ENCODE results near the gene PEX3. TPM values are rescaled to one million over a fixed set of nuclear protein-coding genes. Genes with fewer than 3 reads are reported as not detected.
"Not testable (repeated sequence)": the region's sequence is repeated elsewhere in the genome, so short reads cannot be mapped to it uniquely, and the experiment has no call there.

Gene PEX3
- polyA plus RNA-seq (2013, experiment 1 of 2; ENCODE audit: insufficient read length), result 18.8 TPM
- polyA plus RNA-seq (2013, experiment 2 of 2; ENCODE audit: insufficient read length), result 19.8 TPM

DNA sequence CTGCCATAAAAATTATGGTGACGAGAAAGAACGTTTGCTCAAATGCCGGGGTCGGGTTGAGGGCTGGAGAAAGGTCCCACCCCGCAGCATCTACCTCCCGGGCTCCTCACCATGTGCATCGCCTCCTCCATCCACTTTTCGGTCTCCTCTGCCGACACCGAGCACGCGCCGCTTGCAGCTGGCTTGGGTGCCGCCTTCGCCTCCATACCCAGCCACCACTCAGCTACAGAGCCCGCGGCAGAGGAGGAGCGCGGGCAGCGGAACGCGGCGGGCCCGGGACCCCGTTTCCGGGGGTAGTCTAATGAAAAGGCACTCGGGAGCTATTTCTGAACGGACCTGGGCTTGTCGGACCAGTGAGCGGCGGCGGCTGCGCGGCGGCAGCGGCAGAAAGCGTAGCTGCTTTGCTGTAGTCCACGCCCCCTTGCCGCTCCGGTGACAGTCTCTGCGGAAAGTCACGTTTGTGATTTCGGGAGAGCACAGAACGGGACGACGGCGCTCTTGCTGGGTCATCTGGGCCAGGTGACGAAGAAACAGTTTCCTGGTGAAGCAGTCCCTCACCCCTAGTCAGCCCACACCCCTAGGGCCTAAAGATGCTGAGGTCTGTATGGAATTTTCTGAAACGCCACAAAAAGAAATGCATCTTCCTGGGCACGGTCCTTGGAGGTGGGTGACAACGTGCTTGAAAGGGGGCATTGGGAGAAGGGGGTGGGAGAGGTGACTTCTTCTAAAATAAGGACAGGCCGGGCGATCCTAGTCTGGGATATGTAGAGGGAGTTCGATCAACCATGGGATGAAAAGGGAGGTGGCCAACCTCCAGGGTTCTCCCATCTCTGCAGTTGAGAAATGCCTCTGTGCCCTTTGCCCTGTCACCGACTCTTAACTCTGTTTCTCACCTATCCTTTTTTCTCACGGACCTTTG lies at the start of gene PEX3, which contains the start of gene ADAT2:
PEX3 (plus strand) TSS at position 353 of the 919 bp plus-strand sequence; CDS start at position 591, 238 bp downstream.
ADAT2 (minus strand) TSS at position 243 of the 919 bp plus-strand sequence; CDS start at position 206, 37 bp downstream.
- peak; percentile 94 for DNase-seq

GRCh38 chr6:143401068-143401446 lies 49.5 kb upstream of the PEX3 start:
- DNase-seq, result no peak

DNA sequence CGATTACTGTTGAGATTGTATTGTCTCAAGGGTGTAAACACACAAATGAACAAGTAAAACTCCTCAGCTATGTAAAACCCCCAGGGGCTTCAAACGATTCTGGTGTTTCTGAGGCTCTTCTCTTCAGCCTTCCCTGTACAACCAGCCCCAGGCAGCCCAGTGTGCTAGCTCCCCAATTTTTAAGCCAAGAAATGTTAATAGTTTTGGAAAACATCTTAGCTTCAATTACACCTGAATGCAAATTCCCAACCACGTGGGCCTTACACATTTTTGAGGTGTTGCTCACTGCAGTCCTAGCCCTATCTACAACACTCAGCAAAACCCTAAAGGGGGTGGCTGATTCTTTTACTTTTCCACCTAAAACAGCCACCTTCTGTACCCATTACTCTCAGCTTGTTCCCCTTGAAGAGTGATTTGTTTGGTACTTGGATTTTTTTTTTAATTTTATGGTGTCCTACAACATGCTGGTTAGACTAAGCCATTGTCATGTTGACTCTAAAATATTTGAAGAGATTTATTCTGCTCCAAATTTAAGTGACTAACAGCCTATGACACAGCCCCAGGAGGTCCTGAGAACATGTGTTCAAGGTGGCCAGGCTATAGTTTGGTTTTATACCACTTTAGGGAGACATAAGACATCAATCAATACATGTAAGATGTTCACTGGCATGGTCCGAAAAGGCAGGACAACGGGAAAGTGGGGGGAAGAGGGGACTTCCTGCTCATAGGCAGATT lies 48.8 kb upstream of the PEX3 start:
- DNase-seq, result no peak

GRCh38 chr6:143402721-143403336 lies 47.8 kb upstream of the PEX3 start:
- no peak for DNase-seq

DNA sequence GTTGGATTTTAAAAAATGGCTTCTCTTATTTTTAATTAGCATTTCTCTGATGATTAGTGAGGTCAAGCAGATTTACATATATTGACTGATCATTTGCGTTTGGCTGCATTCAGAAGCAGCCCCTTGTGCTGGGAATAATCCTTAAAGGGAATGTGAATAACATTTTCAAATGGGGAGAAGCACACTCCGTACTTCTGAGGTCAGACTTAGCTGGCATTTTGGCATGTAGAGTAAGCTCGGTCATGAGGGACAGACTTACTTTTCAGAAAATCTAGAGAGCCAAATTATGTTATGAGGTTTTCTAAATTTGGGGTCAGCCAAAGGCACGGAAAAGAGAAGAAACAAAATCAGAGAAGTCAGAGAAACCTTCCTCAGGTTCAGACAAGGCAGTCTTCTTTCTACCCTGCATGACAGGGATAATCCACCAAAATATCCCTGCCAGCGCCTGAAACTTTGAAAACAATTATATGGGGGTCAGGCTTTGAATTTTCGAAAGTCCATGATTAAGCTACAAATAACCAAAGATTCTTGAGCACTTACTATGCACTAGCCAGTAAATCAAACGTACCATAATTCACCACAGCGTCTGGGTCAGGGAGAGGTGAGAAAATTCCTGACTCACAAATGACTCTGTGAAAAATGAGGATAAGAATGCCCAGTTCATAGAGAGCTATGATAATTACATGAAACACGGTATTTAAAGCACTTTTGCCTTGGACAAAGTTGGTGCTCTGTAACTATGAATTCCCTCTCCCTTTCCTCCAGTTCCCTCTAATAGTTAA lies 45.0 kb upstream of the PEX3 start:
- DNase-seq, result peak; percentile 52

DNA sequence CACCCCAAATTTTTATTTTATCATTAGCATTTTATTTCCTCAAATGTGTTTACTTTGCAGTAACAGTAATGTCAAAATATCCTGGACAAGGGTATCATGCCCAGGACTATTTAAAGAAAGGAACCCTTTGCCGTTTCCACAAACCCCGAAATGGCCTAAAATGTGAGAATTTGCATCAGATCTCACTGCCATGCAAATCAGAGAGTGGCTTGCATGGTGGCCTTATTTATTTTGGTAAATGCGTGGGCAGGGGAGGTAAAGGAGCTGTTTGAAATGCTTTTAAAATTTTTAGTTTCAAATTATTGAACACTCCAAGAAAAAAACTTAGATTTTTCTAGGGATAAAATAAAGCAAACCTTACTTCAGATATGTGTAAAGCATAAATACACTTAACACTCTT lies 43.9 kb upstream of the PEX3 start:
- DNase-seq, result no peak

- DNase-seq, result no peak
Observed at GRCh38 chr6:143408151-143408786, 42.3 kb upstream of the PEX3 start.

DNA sequence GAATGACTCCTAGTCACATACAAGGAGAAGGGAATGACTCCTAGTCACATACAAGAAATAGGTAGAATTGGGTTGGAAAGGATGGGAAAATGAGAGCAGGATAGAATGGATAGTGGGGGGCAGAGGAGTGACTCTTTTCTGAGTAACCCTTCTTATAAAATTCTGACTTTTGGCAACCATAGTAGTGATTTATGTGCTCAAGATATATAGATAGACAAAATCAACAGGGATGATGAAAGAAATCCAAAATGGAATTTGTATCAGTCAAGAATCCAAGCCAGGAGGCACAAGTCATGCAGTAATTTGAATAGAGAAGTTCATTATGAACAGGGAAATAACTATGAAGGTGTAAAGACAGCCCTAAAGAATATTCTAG lies 41.8 kb upstream of the PEX3 start:
- DNase-seq, result no peak

GRCh38 chr6:143410859-143411270 lies 39.7 kb upstream of the PEX3 start:
- peak; percentile 53 for DNase-seq

DNA sequence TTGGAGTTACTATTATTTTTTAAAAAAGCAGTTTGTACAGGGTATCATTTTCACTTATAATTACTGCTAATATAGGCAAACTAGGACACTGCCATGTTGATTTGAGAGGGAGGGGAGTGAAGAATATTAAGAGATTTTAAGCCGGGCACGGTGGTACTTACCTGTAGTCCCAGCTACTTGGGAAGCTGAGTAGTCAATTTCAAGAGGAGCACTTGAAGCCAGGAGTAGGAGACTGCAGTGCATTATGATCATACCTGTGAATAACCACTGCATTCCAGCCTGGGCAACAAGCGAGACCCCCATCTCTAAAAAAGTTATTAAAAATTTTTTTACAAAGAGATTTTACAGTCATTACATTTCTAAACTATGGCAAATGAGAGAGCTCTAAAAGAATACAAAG lies 35.8 kb upstream of the PEX3 start:
- DNase-seq, result no peak

GRCh38 chr6:143419526-143419925 lies 31.1 kb upstream of the PEX3 start:
- no peak for DNase-seq

DNA sequence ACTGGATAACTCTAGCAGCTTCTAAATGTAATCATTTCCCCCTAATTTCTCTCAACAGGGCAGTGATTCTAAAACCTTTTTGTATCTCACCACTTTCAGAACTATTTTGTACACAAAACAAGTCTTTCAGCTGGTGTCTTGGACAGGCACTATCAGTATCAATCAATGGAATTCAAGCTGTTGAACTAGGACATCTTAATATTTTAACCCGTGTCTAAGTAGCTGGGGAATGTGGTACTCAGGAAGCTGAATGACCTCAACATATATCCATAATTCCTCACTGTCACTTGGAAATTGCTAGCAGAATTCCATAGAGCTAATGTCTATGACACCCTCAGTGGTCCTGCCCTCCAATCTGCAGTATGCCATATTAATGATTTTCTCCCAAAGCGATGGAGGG lies 24.6 kb upstream of the PEX3 start:
- DNase-seq, result peak; percentile 44

GRCh38 chr6:143427109-143427817 lies 23.3 kb upstream of the PEX3 start:
- DNase-seq, result peak; percentile 90

GRCh38 chr6:143429970-143430369 lies 20.6 kb upstream of the PEX3 start:
- no peak for DNase-seq

DNA sequence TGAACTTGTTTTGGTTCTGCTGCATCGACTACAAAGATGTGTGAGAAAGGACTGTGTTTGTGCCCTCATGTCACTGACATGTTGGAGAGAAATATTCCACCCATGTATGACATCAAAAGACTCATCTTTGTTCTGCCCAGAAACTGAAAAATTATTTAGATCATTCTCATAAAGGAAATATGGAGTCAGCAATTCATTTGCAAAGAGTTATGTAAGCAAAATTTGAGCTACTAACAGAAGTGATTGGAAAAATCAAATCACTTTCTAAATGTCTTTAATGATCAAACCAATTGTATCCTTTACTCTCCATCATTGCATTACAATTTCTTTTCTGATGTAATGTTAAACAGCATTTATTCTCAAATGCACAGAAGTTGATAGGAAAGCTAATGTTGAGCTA lies 19.4 kb upstream of the PEX3 start:
- no peak for DNase-seq

DNA sequence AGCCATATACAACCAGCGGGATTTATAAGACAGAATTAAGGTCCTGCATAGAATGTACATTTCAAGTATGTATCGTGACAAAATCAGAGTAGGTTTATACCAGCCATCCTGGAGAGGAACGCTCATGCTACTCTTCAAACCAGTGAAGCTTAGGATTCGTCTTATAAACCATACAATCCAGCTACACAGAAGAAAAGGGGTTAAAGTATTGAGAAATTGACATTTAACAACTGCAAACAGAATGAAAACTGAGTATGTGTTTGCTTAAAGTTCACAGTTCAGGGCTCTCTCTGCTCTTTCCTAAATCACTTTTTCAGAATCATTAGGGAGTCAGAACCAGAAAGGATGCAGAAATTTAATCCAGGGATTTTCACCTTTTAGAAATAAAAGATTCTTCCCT lies 18.0 kb upstream of the PEX3 start:
- DNase-seq, result no peak

DNA sequence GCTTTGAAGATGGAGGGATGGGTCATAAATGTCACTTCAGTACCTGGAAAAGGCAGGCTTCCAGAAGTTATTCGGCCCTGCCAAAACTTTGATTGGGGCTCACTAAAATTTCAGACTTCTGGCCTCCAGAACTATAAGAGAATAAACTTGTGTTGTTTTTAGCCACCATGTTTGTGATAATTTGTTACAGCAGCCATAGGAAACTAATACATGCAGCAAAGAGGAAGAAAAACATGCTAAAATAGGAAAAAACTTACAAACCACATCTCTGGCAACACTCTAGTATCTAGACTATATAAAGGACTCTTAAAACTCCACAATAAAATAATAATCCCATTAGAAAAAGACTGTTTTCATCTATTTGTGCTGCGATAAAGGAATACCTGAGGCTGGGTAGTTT lies 9.6 kb upstream of the PEX3 start:
- no peak for DNase-seq

- no peak for DNase-seq
Observed at GRCh38 chr6:143441680-143442545, 8.7 kb upstream of the PEX3 start.

DNA sequence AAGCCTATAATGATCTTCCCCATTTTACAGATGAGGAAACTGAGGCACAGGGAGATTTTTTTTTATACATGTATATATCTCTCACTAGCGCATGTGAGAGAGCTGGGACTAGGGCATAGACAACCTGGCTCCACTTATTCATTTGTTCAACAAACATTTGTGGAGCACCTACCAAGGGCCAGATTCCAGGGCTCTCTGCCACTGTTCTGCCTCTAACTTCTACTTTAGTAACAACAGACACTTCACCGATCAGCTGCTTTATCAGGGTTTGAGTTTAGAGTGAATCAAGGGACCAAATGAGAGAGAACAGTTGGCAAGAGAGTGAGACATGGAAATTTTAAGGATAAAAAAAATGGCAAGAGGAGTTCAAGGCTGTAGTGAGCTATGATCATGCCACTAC lies 7.5 kb upstream of the PEX3 start:
- DNase-seq, result no peak

- DNase-seq, result not testable (repeated sequence)
Observed at GRCh38 chr6:143447865-143448264, 2.7 kb upstream of the PEX3 start.
